H1 (cell line): Measurements from ENCODE around the gene SLC35B2. TPM values are rescaled to one million over a fixed set of nuclear protein-coding genes. Genes with fewer than 3 reads are reported as not detected.

Source experiments
- CHD1 ChIP-seq: IDR thresholded peaks from 2 replicates; pipeline ENCODE4 v1.6.1; 2012; ENCODE audit warnings: low read depth, low read length, improper control_type of control experiment
- CHD2 ChIP-seq: IDR thresholded peaks from 2 replicates; pipeline ENCODE4 v1.6.1; 2012; ENCODE audit warnings: low read length, improper control_type of control experiment
- E2F6 ChIP-seq: IDR thresholded peaks from 2 replicates; pipeline ENCODE4 v1.6.1; 2012; ENCODE audit warnings: inconsistent platforms
- KDM1A ChIP-seq: fragments of 200-600, 300-600 bp; sonication (generic); IDR thresholded peaks from 2 replicates; pipeline ENCODE4 v1.7.1; 2016; ENCODE audit warnings: mild to moderate bottlenecking, low read length, borderline replicate concordance
- POU5F1 ChIP-seq: IDR thresholded peaks from 2 replicates; pipeline ENCODE4 v1.6.1; 2011; ENCODE audit warnings: low read depth, mild to moderate bottlenecking, low read length, moderate library complexity
- SIN3A ChIP-seq, 2 experiments: IDR thresholded peaks in 1 of 2; conservative IDR thresholded peaks in 1 of 2; 2 replicates each; pipeline ENCODE4 v1.6.1; 2011 to 2012; ENCODE audit warnings: low read length in 2 of 2, improper control_type of control experiment in 1 of 2, low read depth in 1 of 2, mild to moderate bottlenecking in 1 of 2
- SP4 ChIP-seq: IDR thresholded peaks from 2 replicates; pipeline ENCODE4 v1.6.1; 2012; ENCODE audit warnings: low read length, inconsistent platforms
- polyA plus RNA-seq, 7 experiments: library from polyadenylated mRNA; depleted of rRNA in 3 of 7; stranded (reverse) in 5 of 7; unstranded in 2 of 7; fragments of >200 nt in 5 of 7; fragments of 200-250 nt in 2 of 7; gene quantifications; 1 replicate in 5 of 7; 2 replicates in 1 of 7; 4 replicates in 1 of 7; pipeline versions ENCODE4 v1.2.1 to v1.2.3, GENCODE V29; 2011 to 2013; ENCODE audit warnings: missing spikeins in 2 of 7, mixed read lengths in 2 of 7
- total RNA-seq: library from RNA; stranded (reverse); fragmentation: NEBNext Ultra II Directional; extraction: Animal tissue kit (Norgen Biotek cat#: 25700); gene quantifications from 2 replicates; pipeline ENCODE4 v1.2.1, GENCODE V29; 2021
- TF ChIP-seq, protein P1 (sequence below): IDR thresholded peaks from 2 replicates; pipeline ENCODE4 v1.6.1; 2011; ENCODE audit warnings: low read depth, mild to moderate bottlenecking, low read length; ENCODE audit not compliant: insufficient read depth

SLC35B2 gene
- total and polyA plus RNA-seq, 2 of the 8 experiments (the other 6 are each of a cell fraction or from before 2014, with no cell fraction given), result 29.5 to 65.0 TPM

GRCh38 chr6:44256775-44257024 is 628 bp downstream of the SLC35B2 start (continued):
- TF ChIP-seq, protein P1, sequence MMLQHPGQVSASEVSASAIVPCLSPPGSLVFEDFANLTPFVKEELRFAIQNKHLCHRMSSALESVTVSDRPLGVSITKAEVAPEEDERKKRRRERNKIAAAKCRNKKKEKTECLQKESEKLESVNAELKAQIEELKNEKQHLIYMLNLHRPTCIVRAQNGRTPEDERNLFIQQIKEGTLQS, result no peak
- TF ChIP-seq E2F6 (no peak), CHD1 (no peak), SIN3A (conservative IDR thresholded peaks at IDR 0.05 in 1 of 2, IDR thresholded peaks at IDR 0.05 in 1 of 2; ENCODE audit: low read depth in 1 of 2, low read length in 2 of 2) (no peak), POU5F1 (no peak), KDM1A (no peak), CHD2 (no peak), SP4 (no peak)
